DOHH2 (cell line): ENCODE measurements around the gene FARSA.

ENCODE experiments used
- H3F3A ChIP-seq: fragments of 200-600 bp; sonication (generic), shearing (Covaris generic); 2 replicates; pipeline ENCODE4 v1.6.0; 2016; ENCODE audit warnings: antibody characterized with exemption, mild to moderate bottlenecking; ENCODE audit not compliant: control insufficient read depth, insufficient read depth
- H3K27ac ChIP-seq: fragments of 200-600 bp; sonication (generic); 2 replicates; pipeline ENCODE4 v1.5.1; 2014; ENCODE audit warnings: low read depth, mild to moderate bottlenecking, low read length, moderate library complexity
- H3K27me3 ChIP-seq: fragments of 200-600 bp; sonication (generic); 2 replicates; pipeline ENCODE4 v1.6.1; 2014; ENCODE audit warnings: mild to moderate bottlenecking, low read length, mixed read lengths; ENCODE audit not compliant: control insufficient read depth
- H3K36me3 ChIP-seq: fragments of 200-600 bp; sonication (generic); 2 replicates; pipeline ENCODE4 v1.6.1; 2014; ENCODE audit warnings: mild to moderate bottlenecking, low read length, moderate library complexity, mixed read lengths; ENCODE audit not compliant: control insufficient read depth
- H3K4me1 ChIP-seq: fragments of 200-600 bp; sonication (generic); 2 replicates; pipeline ENCODE4 v1.6.1; 2014; ENCODE audit warnings: mild to moderate bottlenecking, low read length, mixed read lengths; ENCODE audit not compliant: control insufficient read depth
- H3K4me2 ChIP-seq: fragments of 200-600 bp; sonication (generic); 2 replicates; pipeline ENCODE4 v1.6.0; 2014; ENCODE audit warnings: mild to moderate bottlenecking, low read length, moderate library complexity
- H3K4me3 ChIP-seq: fragments of 200-600 bp; sonication (generic); 2 replicates; pipeline ENCODE4 v1.5.1; 2014; ENCODE audit warnings: mild to moderate bottlenecking, low read length, mixed read lengths
- H3K79me2 ChIP-seq: fragments of 200-600 bp; sonication (generic); 2 replicates; pipeline ENCODE4 v1.6.1; 2014; ENCODE audit warnings: mild to moderate bottlenecking, low read length, mixed read lengths; ENCODE audit not compliant: control insufficient read depth
- H3K9me2 ChIP-seq: fragments of 200-600 bp; sonication (generic); replicated peaks from 2 replicates; pipeline ENCODE4 v1.6.1; 2014; ENCODE audit warnings: mild to moderate bottlenecking, low read length, mixed read lengths; ENCODE audit not compliant: control insufficient read depth
- H3K9me3 ChIP-seq: fragments of 200-600 bp; sonication (generic); 2 replicates; pipeline ENCODE4 v1.6.1; 2014; ENCODE audit warnings: antibody characterized with exemption, low read length, mixed read lengths; ENCODE audit not compliant: control insufficient read depth, insufficient read depth
- H4K20me1 ChIP-seq: fragments of 200-600 bp; sonication (generic); 2 replicates; pipeline ENCODE4 v1.6.0; 2014; ENCODE audit warnings: low read depth, mild to moderate bottlenecking, antibody characterized with exemption, low read length, moderate library complexity; ENCODE audit not compliant: control insufficient read depth, insufficient read depth
- EZH2phosphoT487 ChIP-seq: fragments of 200-600 bp; sonication (generic); IDR thresholded peaks from 2 replicates; pipeline ENCODE4 v1.6.1; 2017; ENCODE audit warnings: borderline replicate concordance, mild to moderate bottlenecking, antibody characterized with exemption, low read length, moderate library complexity, mixed read lengths
- TF ChIP-seq, protein P1 (sequence below): fragments of 200-600 bp; sonication (generic); IDR thresholded peaks from one replicate; pipeline ENCODE4 v1.5.1; 2014; ENCODE audit warnings: antibody characterized with exemption, mild to moderate bottlenecking, low read depth, low read length; ENCODE audit not compliant: poor library complexity, severe bottlenecking

FARSA gene

DNA sequence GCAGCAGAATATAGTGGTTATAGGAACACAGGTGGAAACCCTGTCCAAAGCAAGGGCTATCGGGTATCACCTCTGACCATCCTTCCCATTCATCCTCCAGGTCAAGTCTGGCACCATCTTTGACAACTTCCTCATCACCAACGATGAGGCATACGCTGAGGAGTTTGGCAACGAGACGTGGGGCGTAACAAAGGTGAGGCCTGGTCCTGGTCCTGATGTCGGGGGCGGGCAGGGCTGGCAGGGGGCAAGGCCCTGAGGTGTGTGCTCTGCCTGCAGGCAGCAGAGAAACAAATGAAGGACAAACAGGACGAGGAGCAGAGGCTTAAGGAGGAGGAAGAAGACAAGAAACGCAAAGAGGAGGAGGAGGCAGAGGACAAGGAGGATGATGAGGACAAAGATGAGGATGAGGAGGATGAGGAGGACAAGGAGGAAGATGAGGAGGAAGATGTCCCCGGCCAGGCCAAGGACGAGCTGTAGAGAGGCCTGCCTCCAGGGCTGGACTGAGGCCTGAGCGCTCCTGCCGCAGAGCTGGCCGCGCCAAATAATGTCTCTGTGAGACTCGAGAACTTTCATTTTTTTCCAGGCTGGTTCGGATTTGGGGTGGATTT, 10.0 kb upstream of the FARSA start:
- Histone ChIP-seq H4K20me1 (peaks cover 22% of the 10 kb centered on the region), H3K9me3 (no peaks in the 10 kb centered on the region), H3K9me2 (no peaks in the 10 kb centered on the region), H3K4me2 (peak overlapping the region; percentile 48), H3F3A (peaks cover 67% of the 10 kb centered on the region), H3K4me1 (peaks cover 66% of the 10 kb centered on the region), H3K4me3 (peak overlapping the region; percentile 31; the same call in 1 of the 2 replicates), H3K27me3 (no peaks in the 10 kb centered on the region), H3K79me2 (peaks cover 62% of the 10 kb centered on the region), H3K36me3 (peaks cover 92% of the 10 kb centered on the region), H3K27ac (0 out of 2 replicates have a peak overlapping the region, but pooled peaks have one; percentile 9)
- TF ChIP-seq, protein P1, sequence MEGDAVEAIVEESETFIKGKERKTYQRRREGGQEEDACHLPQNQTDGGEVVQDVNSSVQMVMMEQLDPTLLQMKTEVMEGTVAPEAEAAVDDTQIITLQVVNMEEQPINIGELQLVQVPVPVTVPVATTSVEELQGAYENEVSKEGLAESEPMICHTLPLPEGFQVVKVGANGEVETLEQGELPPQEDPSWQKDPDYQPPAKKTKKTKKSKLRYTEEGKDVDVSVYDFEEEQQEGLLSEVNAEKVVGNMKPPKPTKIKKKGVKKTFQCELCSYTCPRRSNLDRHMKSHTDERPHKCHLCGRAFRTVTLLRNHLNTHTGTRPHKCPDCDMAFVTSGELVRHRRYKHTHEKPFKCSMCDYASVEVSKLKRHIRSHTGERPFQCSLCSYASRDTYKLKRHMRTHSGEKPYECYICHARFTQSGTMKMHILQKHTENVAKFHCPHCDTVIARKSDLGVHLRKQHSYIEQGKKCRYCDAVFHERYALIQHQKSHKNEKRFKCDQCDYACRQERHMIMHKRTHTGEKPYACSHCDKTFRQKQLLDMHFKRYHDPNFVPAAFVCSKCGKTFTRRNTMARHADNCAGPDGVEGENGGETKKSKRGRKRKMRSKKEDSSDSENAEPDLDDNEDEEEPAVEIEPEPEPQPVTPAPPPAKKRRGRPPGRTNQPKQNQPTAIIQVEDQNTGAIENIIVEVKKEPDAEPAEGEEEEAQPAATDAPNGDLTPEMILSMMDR: no peak
- TF ChIP-seq EZH2phosphoT487: no peak

DNA sequence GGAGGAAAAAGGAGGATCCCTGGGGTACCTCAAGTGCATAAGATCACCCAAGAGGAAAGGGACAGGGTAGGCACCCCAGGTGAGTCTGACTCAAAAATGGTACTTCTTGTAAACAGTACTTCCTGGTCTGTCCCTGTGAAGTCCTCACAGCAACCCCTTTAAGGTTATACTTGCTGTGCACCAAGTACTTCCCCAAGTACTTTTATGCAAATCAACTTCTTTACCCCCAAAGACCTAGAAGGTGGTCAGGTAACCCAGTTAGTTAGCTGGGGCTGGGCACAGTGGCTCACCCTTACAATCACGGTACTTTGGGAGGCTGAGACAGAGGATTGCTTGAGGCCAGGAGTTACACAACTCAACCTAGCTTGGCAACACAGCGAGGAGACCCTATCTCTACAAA, 7.4 kb upstream of the FARSA start:
- Histone ChIP-seq H3F3A (peaks cover 79% of the 10 kb centered on the region), H3K27me3 (no peaks in the 10 kb centered on the region), H3K4me2 (peak overlapping the region; percentile 85), H3K79me2 (peaks cover 38% of the 10 kb centered on the region), H4K20me1 (peaks cover 22% of the 10 kb centered on the region), H3K4me3 (peak overlapping the region; percentile 86), H3K4me1 (peaks cover 73% of the 10 kb centered on the region), H3K27ac (peak overlapping the region; percentile 75), H3K9me2 (no peaks in the 10 kb centered on the region), H3K36me3 (peaks cover 67% of the 10 kb centered on the region), H3K9me3 (no peaks in the 10 kb centered on the region)
- TF ChIP-seq, protein P1: no peak
- no peak for TF ChIP-seq EZH2phosphoT487

DNA sequence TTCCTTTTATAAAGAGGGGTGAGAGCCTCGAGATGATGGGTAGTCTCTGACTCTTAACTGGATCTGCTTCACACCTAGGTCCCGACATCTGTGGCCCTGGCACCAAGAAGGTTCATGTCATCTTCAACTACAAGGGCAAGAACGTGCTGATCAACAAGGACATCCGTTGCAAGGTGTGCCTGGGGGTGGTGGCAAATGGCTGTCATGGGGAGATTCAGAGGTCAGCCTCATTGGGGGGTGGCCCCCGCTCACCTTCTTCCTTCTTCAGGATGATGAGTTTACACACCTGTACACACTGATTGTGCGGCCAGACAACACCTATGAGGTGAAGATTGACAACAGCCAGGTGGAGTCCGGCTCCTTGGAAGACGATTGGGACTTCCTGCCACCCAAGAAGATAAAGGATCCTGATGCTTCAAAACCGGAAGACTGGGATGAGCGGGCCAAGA, 6.5 kb upstream of the FARSA start:
- TF ChIP-seq, protein P1: no peak
- TF ChIP-seq EZH2phosphoT487: no peak
- H3K4me1 ChIP-seq: peaks cover 68% of the 10 kb centered on the region
- no peaks in the 10 kb centered on the region for H3K9me3 ChIP-seq
- peaks cover 22% of the 10 kb centered on the region for H4K20me1 ChIP-seq
- no peaks in the 10 kb centered on the region for H3K27me3 ChIP-seq
- H3K79me2 ChIP-seq: peaks cover 35% of the 10 kb centered on the region
- H3K4me3 ChIP-seq: peak overlapping the region; percentile 86
- H3K36me3 ChIP-seq: peaks cover 62% of the 10 kb centered on the region
- H3F3A ChIP-seq: peaks cover 75% of the 10 kb centered on the region
- peak overlapping the region; percentile 75 for H3K27ac ChIP-seq
- H3K4me2 ChIP-seq: peak overlapping the region; percentile 85
- H3K9me2 ChIP-seq: no peaks in the 10 kb centered on the region
